HG03045 (cell line): ENCODE data around the gene ACADVL.
A peak's percentile ranks its signal among the peaks of the same experiment; 100 is the strongest.

ENCODE experiments used
- ATAC-seq: cut with Tn5 transposase; IDR thresholded peaks from one replicate; pipeline ENCODE4 v1.9.1; 2021; ENCODE audit warnings: mild to moderate bottlenecking, moderate library complexity; ENCODE audit not compliant: unreplicated experiment

The ACADVL gene

GRCh38 chr17:7191069-7191468 is 28.7 kb upstream of the ACADVL start:
- ATAC-seq: no peak

- ATAC-seq: no peak
These were observed 28.0 kb upstream of the ACADVL start for GRCh38 chr17:7191571-7192270.

GRCh38 chr17:7192271-7192937 is 27.3 kb upstream of the ACADVL start:
- no peak for ATAC-seq

GRCh38 chr17:7195971-7196370 is 23.8 kb upstream of the ACADVL start:
- no peak for ATAC-seq

- ATAC-seq: no peak
These were observed 22.9 kb upstream of the ACADVL start for GRCh38 chr17:7196651-7197401.

GRCh38 chr17:7203391-7203790 is 16.3 kb upstream of the ACADVL start:
- no peak for ATAC-seq

GRCh38 chr17:7204336-7204735 is 15.4 kb upstream of the ACADVL start:
- ATAC-seq: no peak

- peak; percentile 80 for ATAC-seq
These were observed 14.8 kb upstream of the ACADVL start for GRCh38 chr17:7204828-7205461.

- no peak for ATAC-seq
These were observed 14.2 kb upstream of the ACADVL start for GRCh38 chr17:7205561-7205960.

GRCh38 chr17:7207120-7208001 is 12.4 kb upstream of the ACADVL start:
- ATAC-seq: no peak

- ATAC-seq: no peak
These were observed 11.6 kb upstream of the ACADVL start for GRCh38 chr17:7208027-7208571.

GRCh38 chr17:7208754-7209460 is 10.8 kb upstream of the ACADVL start:
- ATAC-seq: no peak

- ATAC-seq: no peak
These were observed 8.1 kb upstream of the ACADVL start for GRCh38 chr17:7211491-7212273.

- ATAC-seq: no peak
These were observed 5.8 kb upstream of the ACADVL start for GRCh38 chr17:7213895-7214299.

- peak; percentile 79 for ATAC-seq
These were observed 5.2 kb upstream of the ACADVL start for GRCh38 chr17:7214300-7215135.

GRCh38 chr17:7215136-7215638 is 4.6 kb upstream of the ACADVL start:
- ATAC-seq: no peak

- ATAC-seq: no peak
These were observed 4.0 kb upstream of the ACADVL start for GRCh38 chr17:7215652-7216180.
